GM23248 (cell line): ENCODE data around the gene PER3.

ENCODE experiments used
- EZH2 ChIP-seq: fragments of 200-600 bp; sonication (generic); IDR thresholded peaks from 2 replicates; pipeline ENCODE4 v1.6.1; 2018; ENCODE audit warnings: antibody characterized with exemption, mild to moderate bottlenecking; ENCODE audit not compliant: insufficient read depth, poor library complexity, severe bottlenecking
- EZH2phosphoT487 ChIP-seq: fragments of 200-600 bp; sonication (generic); IDR thresholded peaks from 2 replicates; pipeline ENCODE4 v1.6.1; 2018; ENCODE audit warnings: antibody characterized with exemption, moderate library complexity, mild to moderate bottlenecking, low read depth; ENCODE audit not compliant: insufficient read depth

DNA sequence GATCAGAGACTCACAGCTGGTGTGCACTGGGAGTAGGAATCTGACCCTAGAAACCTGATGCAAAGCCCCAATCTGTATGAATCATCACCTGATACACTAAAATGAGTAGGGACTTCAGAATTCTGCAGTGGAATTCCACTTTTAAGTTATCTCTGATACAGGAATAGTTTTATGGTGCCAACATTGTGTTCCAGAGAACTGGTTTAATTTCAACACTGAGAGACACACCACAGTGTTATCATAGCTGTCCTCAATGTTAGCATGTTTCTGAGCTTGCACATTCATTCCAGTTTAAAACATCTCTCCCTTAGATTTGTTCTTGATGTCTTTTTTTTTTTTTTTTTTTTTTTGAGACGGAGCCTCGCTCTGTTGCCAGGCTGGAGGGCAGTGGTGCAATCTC, 61.7 kb downstream of the PER3 start:
- no peak for TF ChIP-seq EZH2phosphoT487
- TF ChIP-seq EZH2, result no peak
